ENCODE measurements around the gene RGS17. TPM values are rescaled to one million over a fixed set of nuclear protein-coding genes. Genes with fewer than 3 reads are reported as not detected.
A peak's percentile ranks its signal among the peaks of the same experiment; 100 is the strongest.

RGS17 gene
- total and polyA plus RNA-seq, 2 of the 13 experiments (the other 11 are each of a cell fraction or from before 2014, with no cell fraction given), result 0.04 TPM; not detected in 1

DNA sequence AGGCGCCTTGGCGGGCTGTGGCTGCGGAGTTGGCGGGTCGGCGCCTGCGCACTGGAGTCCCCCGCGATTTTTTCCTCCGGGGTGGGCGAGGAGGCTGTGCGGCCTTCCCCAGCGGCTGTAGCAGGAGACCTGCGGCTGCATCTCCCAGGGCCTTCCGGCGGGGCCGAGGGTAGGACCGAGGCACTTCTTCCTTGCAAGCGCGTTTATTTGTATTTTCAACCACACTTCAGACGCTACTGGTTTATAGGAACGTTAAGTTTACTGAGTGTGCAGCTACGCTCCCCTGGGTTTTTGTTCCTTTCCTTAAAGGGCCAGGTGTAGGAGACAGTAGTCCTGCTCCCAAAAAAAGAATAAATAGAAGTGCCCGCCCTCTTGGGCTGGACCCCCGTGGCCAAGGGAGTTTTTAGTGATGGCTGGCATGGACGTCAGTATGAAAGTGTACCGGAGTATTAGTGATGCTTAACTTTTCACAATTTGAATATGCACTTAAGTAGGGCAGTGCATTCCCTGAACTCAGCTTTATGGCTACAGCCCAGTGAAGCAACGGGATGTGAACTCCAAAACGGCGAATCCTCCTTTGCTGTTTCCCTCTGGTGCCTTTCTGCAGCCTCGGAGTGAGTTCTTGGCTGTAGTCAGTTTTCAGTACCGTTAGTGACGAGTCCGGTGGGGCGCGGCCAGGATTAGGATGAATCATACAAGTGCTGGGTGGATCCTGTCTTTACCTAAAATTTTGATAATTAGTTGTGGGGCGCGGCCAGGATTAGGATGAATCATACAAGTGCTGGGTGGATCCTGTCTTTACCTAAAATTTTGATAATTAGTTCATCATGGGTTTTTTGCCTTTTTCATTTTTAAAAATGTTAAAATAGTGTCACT is 147.2 kb downstream of the RGS17 start (continued):
- TF ChIP-seq U2AF1 (optimal IDR thresholded peaks at IDR 0.05; ENCODE audit: low read depth, low read length) (no peak), PHF21A (CRISPR knock-in tag; IDR thresholded peaks at IDR 0.05) (no peak; the same call in 1 of the 2 replicates), GATAD1 (CRISPR knock-in tag; IDR thresholded peaks at IDR 0.05) (no peak; the same call in 1 of the 2 replicates), ZKSCAN5 (CRISPR knock-in tag; IDR thresholded peaks at IDR 0.05) (no peak), CC2D1A (CRISPR knock-in tag; IDR thresholded peaks at IDR 0.05) (no peak), NFE2L1 (CRISPR knock-in tag; IDR thresholded peaks at IDR 0.05; ENCODE audit: borderline replicate concordance) (no peak), ZFY (CRISPR knock-in tag; IDR thresholded peaks at IDR 0.05) (peak; percentile 100), TARDBP (CRISPR knock-in tag; IDR thresholded peaks at IDR 0.05) (no peak), HNRNPL (IDR thresholded peaks at IDR 0.05; ENCODE audit: low read depth, low read length) (no peak), ZNF460 (CRISPR knock-in tag; IDR thresholded peaks at IDR 0.05; ENCODE audit: borderline replicate concordance) (no peak; the same call in 1 of the 2 replicates), ZNF761 (CRISPR knock-in tag; conservative IDR thresholded peaks at IDR 0.05) (no peak; the same call in 1 of the 2 replicates), KLF11 (CRISPR knock-in tag; IDR thresholded peaks at IDR 0.05) (peak; percentile 37), NFE2L2 (IDR thresholded peaks at IDR 0.05; ENCODE audit: low read length) (no peak), CREB1 (IDR thresholded peaks at IDR 0.05) (no peak), CREB1 (CRISPR knock-in tag; IDR thresholded peaks at IDR 0.05) (no peak), ELF1 (CRISPR knock-in tag; IDR thresholded peaks at IDR 0.05) (no peak; the same call in 1 of the 2 replicates), SALL1 (CRISPR knock-in tag; IDR thresholded peaks at IDR 0.05) (no peak; the same call in 1 of the 2 replicates)
- TF ChIP-seq, protein P1, sequence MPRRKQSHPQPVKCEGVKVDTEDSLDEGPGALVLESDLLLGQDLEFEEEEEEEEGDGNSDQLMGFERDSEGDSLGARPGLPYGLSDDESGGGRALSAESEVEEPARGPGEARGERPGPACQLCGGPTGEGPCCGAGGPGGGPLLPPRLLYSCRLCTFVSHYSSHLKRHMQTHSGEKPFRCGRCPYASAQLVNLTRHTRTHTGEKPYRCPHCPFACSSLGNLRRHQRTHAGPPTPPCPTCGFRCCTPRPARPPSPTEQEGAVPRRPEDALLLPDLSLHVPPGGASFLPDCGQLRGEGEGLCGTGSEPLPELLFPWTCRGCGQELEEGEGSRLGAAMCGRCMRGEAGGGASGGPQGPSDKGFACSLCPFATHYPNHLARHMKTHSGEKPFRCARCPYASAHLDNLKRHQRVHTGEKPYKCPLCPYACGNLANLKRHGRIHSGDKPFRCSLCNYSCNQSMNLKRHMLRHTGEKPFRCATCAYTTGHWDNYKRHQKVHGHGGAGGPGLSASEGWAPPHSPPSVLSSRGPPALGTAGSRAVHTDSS (CRISPR knock-in tag; conservative IDR thresholded peaks at IDR 0.05), result no peak
- TF ChIP-seq, protein P2, sequence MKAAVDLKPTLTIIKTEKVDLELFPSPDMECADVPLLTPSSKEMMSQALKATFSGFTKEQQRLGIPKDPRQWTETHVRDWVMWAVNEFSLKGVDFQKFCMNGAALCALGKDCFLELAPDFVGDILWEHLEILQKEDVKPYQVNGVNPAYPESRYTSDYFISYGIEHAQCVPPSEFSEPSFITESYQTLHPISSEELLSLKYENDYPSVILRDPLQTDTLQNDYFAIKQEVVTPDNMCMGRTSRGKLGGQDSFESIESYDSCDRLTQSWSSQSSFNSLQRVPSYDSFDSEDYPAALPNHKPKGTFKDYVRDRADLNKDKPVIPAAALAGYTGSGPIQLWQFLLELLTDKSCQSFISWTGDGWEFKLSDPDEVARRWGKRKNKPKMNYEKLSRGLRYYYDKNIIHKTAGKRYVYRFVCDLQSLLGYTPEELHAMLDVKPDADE (CRISPR knock-in tag; IDR thresholded peaks at IDR 0.05), result no peak
- TF ChIP-seq, protein P3, sequence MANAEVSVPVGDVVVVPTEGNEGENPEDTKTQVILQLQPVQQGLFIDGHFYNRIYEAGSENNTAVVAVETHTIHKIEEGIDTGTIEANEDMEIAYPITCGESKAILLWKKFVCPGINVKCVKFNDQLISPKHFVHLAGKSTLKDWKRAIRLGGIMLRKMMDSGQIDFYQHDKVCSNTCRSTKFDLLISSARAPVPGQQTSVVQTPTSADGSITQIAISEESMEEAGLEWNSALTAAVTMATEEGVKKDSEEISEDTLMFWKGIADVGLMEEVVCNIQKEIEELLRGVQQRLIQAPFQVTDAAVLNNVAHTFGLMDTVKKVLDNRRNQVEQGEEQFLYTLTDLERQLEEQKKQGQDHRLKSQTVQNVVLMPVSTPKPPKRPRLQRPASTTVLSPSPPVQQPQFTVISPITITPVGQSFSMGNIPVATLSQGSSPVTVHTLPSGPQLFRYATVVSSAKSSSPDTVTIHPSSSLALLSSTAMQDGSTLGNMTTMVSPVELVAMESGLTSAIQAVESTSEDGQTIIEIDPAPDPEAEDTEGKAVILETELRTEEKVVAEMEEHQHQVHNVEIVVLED (CRISPR knock-in tag; IDR thresholded peaks at IDR 0.05; ENCODE audit: borderline replicate concordance), result no peak; the same call in 1 of the 2 replicates
- TF ChIP-seq, protein P4, sequence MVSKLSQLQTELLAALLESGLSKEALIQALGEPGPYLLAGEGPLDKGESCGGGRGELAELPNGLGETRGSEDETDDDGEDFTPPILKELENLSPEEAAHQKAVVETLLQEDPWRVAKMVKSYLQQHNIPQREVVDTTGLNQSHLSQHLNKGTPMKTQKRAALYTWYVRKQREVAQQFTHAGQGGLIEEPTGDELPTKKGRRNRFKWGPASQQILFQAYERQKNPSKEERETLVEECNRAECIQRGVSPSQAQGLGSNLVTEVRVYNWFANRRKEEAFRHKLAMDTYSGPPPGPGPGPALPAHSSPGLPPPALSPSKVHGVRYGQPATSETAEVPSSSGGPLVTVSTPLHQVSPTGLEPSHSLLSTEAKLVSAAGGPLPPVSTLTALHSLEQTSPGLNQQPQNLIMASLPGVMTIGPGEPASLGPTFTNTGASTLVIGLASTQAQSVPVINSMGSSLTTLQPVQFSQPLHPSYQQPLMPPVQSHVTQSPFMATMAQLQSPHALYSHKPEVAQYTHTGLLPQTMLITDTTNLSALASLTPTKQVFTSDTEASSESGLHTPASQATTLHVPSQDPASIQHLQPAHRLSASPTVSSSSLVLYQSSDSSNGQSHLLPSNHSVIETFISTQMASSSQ (IDR thresholded peaks at IDR 0.05; ENCODE audit: low read depth), result no peak
- TF ChIP-seq, protein P4 (CRISPR knock-in tag; IDR thresholded peaks at IDR 0.05; ENCODE audit: borderline replicate concordance), result peak; percentile 12; the same call in 1 of the 2 replicates
